ENCODE data around the gene FAP. TPM values are rescaled to one million over a fixed set of nuclear protein-coding genes. Genes with fewer than 3 reads are reported as not detected.

The FAP gene
- polyA plus RNA-seq, 2 of the 4 experiments (the other 2 are of a cell fraction), result 0.03 to 0.16 TPM

DNA sequence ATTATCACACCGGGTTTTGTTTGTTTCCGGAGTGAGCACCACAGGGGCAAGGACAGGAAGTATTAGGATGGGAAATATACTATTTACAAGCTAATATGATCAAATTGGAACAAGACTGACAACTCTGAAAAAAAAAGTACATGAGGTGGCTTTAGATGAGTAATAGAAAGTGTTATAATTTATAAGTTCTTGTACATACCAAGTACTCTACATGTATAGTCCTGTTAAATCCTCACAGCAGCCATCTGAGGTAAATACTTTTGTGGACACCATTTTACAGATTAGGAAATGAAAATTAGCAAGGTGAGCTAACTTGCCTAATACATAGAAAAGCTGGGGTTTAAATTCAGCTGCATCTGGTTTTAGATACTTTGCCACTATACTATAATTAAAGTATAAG, 11.2 kb downstream of the FAP start:
- Histone ChIP-seq H3K9me3 (no peaks in the 10 kb centered on the region), H3K4me2 (no peak overlapping the region), H3K4me3 (no peak overlapping the region), H3K27ac (no peak overlapping the region), H3K4me1 (no peaks in the 10 kb centered on the region)
- POLR2A ChIA-PET, result no interaction called here
- CTCF ChIA-PET, result interaction anchor here (1.2 to 3.5 kb wide), 3 partner anchors 11 to 66 kb away, joined by 3 to 19 read pairs (median 5); no protein-coding TSS in a partner anchor
- no peak for FAIRE-seq
- no peak for DNase-seq (ENCODE audit: low read depth in 1 of 2, low spot score in 1 of 2)
- WGBS (ENCODE audit: missing lambda C conversion rate), result 62% methylated on average over 2 of the region's 2 CpGs
- no peak for ATAC-seq
- TF ChIP-seq TP53 (CRISPR knock-in tag; IDR thresholded peaks at IDR 0.05) (no peak), ZC3H11A (IDR thresholded peaks at IDR 0.05) (no peak), SREBF2 (IDR thresholded peaks at IDR 0.05) (no peak), TFCP2L1 (CRISPR knock-in tag; IDR thresholded peaks at IDR 0.05) (no peak)
- TF ChIP-seq, protein P1, sequence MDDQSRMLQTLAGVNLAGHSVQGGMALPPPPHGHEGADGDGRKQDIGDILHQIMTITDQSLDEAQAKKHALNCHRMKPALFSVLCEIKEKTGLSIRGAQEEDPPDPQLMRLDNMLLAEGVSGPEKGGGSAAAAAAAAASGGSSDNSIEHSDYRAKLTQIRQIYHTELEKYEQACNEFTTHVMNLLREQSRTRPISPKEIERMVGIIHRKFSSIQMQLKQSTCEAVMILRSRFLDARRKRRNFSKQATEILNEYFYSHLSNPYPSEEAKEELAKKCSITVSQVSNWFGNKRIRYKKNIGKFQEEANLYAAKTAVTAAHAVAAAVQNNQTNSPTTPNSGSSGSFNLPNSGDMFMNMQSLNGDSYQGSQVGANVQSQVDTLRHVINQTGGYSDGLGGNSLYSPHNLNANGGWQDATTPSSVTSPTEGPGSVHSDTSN (IDR thresholded peaks at IDR 0.05), result no peak

DNA sequence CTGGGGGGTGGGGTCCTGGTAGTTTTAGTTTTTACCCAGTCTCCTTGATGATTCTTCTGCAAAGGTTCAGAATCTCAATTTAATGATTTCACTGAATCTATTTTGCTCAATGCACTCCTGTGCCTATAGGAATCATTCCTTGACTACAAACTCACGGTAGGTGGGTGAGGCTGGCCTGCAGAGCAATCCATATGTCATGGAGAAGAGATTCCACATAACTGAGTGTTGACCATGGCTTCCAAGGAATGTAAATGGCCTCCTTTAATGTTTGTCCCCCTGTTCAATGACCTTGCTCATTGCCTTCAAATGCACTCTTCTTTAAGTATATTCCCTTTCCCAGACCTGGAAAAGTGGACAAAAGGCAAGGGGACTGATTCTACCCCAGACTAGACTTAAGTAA, 12.5 kb downstream of the FAP start:
- POLR2A ChIA-PET, result no interaction called here

DNA sequence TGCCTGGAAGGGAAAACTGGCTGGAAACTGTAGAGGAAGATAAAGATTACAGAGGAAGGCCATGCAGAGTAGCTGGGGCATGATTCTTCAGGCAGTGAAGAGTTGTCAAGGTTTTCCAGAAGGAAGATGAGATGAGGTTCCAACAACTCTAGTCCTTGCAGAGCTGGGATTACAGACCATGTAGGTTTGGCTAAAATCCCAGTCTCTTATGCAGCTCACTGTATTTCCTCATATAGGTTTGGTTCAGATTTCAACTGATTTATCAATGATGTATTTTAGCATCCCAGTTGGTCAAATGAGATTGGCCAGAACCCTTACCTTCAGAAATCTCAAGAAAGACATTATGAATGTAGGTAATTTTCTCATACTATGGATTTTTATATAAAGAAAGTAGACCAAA, 16.4 kb downstream of the FAP start:
- Histone ChIP-seq H3K9me3 (no peaks in the 10 kb centered on the region), H3K4me3 (no peak overlapping the region), H3K4me1 (no peaks in the 10 kb centered on the region), H3K4me2 (no peak overlapping the region), H3K27ac (no peak overlapping the region)
- ChIA-PET CTCF (interaction anchor here (1.4 kb wide), 1 partner anchor 71 kb away, joined by 3 read pairs; no protein-coding TSS in a partner anchor), POLR2A (no interaction called here)
- ATAC-seq (no peak), FAIRE-seq (no peak), DNase-seq (ENCODE audit: low read depth in 1 of 2, low spot score in 1 of 2) (no peak)
- no peak for TF ChIP-seq ZFP36 (IDR thresholded peaks at IDR 0.05; ENCODE audit: borderline replicate concordance, partially characterized antibody)
- TF ChIP-seq FOSB (CRISPR knock-in tag; IDR thresholded peaks at IDR 0.05), result no peak
- no peak for TF ChIP-seq CEBPB (IDR thresholded peaks at IDR 0.05)
- no peak for TF ChIP-seq BHLHE40 (IDR thresholded peaks at IDR 0.05; ENCODE audit: low read depth, low read length)
- no peak for TF ChIP-seq MYC (IDR thresholded peaks at IDR 0.05; ENCODE audit: borderline replicate concordance, low read length)
- no peak for TF ChIP-seq KDM1A (IDR thresholded peaks at IDR 0.05; ENCODE audit: low read depth)
- TF ChIP-seq RCOR1 (IDR thresholded peaks at IDR 0.05; ENCODE audit: low read depth, low read length), result no peak
- TF ChIP-seq, protein P1 (IDR thresholded peaks at IDR 0.05), result no peak
- TF ChIP-seq, protein P2, sequence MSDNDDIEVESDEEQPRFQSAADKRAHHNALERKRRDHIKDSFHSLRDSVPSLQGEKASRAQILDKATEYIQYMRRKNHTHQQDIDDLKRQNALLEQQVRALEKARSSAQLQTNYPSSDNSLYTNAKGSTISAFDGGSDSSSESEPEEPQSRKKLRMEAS (IDR thresholded peaks at IDR 0.05), result no peak
- TF ChIP-seq, protein P3, sequence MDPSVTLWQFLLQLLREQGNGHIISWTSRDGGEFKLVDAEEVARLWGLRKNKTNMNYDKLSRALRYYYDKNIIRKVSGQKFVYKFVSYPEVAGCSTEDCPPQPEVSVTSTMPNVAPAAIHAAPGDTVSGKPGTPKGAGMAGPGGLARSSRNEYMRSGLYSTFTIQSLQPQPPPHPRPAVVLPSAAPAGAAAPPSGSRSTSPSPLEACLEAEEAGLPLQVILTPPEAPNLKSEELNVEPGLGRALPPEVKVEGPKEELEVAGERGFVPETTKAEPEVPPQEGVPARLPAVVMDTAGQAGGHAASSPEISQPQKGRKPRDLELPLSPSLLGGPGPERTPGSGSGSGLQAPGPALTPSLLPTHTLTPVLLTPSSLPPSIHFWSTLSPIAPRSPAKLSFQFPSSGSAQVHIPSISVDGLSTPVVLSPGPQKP (IDR thresholded peaks at IDR 0.05; ENCODE audit: low read depth, low read length), result no peak
- TF ChIP-seq CBX2 (IDR thresholded peaks at IDR 0.05; ENCODE audit: borderline replicate concordance, low read depth), result no peak
- no peak for TF ChIP-seq POLR2A (IDR thresholded peaks at IDR 0.05; ENCODE audit: low read length)
- TF ChIP-seq JUNB (IDR thresholded peaks at IDR 0.05), result no peak
- TF ChIP-seq TP53 (CRISPR knock-in tag; IDR thresholded peaks at IDR 0.05), result no peak
- TF ChIP-seq TFCP2L1 (CRISPR knock-in tag; IDR thresholded peaks at IDR 0.05), result no peak
- no peak for TF ChIP-seq CHD4 (IDR thresholded peaks at IDR 0.05; ENCODE audit: borderline replicate concordance)
- TF ChIP-seq, protein P4, sequence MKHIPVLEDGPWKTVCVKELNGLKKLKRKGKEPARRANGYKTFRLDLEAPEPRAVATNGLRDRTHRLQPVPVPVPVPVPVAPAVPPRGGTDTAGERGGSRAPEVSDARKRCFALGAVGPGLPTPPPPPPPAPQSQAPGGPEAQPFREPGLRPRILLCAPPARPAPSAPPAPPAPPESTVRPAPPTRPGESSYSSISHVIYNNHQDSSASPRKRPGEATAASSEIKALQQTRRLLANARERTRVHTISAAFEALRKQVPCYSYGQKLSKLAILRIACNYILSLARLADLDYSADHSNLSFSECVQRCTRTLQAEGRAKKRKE (CRISPR knock-in tag; IDR thresholded peaks at IDR 0.05; ENCODE audit: low read depth), result no peak
- no peak for TF ChIP-seq NFE2L2 (conservative IDR thresholded peaks at IDR 0.05; ENCODE audit: low read length)

More for the DNA sequence above, 12.5 kb downstream of the FAP start:
- WGBS (ENCODE audit: missing lambda C conversion rate), result 23% methylated on average over 1 of the region's 1 CpG
- H3K4me3 ChIP-seq, result no peak overlapping the region
- no peak overlapping the region for H3K27ac ChIP-seq
- FAIRE-seq (no peak), DNase-seq (ENCODE audit: low read depth in 1 of 2, low spot score in 1 of 2) (no peak), ATAC-seq (no peak)
- TF ChIP-seq ZSCAN20 (CRISPR knock-in tag; IDR thresholded peaks at IDR 0.05) (no peak), HDAC2 (IDR thresholded peaks at IDR 0.05) (no peak), EP300 (IDR thresholded peaks at IDR 0.05) (no peak), RNF2 (IDR thresholded peaks at IDR 0.05; ENCODE audit: borderline replicate concordance, low read depth) (no peak), RAD21 (conservative IDR thresholded peaks at IDR 0.05 in 1 of 2, IDR thresholded peaks at IDR 0.05 in 1 of 2) (no peak), MAZ (IDR thresholded peaks at IDR 0.05; ENCODE audit: borderline replicate concordance, low read depth, low read length) (no peak), ZNF302 (CRISPR knock-in tag; IDR thresholded peaks at IDR 0.05) (no peak), CBX8 (IDR thresholded peaks at IDR 0.05) (no peak), ESRRA (IDR thresholded peaks at IDR 0.05; ENCODE audit: borderline replicate concordance, low read length) (no peak), FOSB (CRISPR knock-in tag; IDR thresholded peaks at IDR 0.05) (no peak), MYC (IDR thresholded peaks at IDR 0.05; ENCODE audit: borderline replicate concordance, low read length) (no peak), NR3C1 (IDR thresholded peaks at IDR 0.05) (no peak), HEYL (CRISPR knock-in tag; IDR thresholded peaks at IDR 0.05) (no peak), HOXB5 (CRISPR knock-in tag; IDR thresholded peaks at IDR 0.05) (no peak), CBX2 (IDR thresholded peaks at IDR 0.05; ENCODE audit: borderline replicate concordance, low read depth) (no peak)
- TF ChIP-seq, protein P5, sequence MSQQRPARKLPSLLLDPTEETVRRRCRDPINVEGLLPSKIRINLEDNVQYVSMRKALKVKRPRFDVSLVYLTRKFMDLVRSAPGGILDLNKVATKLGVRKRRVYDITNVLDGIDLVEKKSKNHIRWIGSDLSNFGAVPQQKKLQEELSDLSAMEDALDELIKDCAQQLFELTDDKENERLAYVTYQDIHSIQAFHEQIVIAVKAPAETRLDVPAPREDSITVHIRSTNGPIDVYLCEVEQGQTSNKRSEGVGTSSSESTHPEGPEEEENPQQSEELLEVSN (IDR thresholded peaks at IDR 0.05; ENCODE audit: borderline replicate concordance, low read depth), result no peak
- TF ChIP-seq, protein P3 (IDR thresholded peaks at IDR 0.05; ENCODE audit: low read depth, low read length), result no peak
- TF ChIP-seq, protein P2 (IDR thresholded peaks at IDR 0.05), result no peak
- no peaks in the 10 kb centered on the region for H3K9me3 ChIP-seq
- H3K4me1 ChIP-seq, result no peaks in the 10 kb centered on the region
- H3K4me2 ChIP-seq, result no peak overlapping the region
- CTCF ChIA-PET, result interaction anchor here (1.7 to 3.5 kb wide), 2 partner anchors 10 to 68 kb away, joined by 3 to 19 read pairs; no protein-coding TSS in a partner anchor

Data from A549 (cell line).